GM12878 (cell line): ENCODE results near the gene PELI2. TPM values are rescaled to one million over a fixed set of nuclear protein-coding genes. Genes with fewer than 3 reads are reported as not detected.

Experiments
- ATF7 ChIP-seq: fragments of 450-650 bp; IDR thresholded peaks from 2 replicates; pipeline ENCODE4 v1.6.1; 2016; ENCODE audit warnings: low read depth, mild to moderate bottlenecking
- CBX5 ChIP-seq: sonication (generic); IDR thresholded peaks from 2 replicates; pipeline ENCODE4 v1.6.1; 2016; ENCODE audit warnings: low read depth, moderate library complexity, mild to moderate bottlenecking, inconsistent platforms
- KDM1A ChIP-seq: fragments of 200-600 bp; sonication (generic); IDR thresholded peaks from 2 replicates; pipeline ENCODE4 v1.6.1; 2016; ENCODE audit warnings: borderline replicate concordance
- KLF5 ChIP-seq: fragments of 450-650 bp; IDR thresholded peaks from 2 replicates; pipeline ENCODE4 v1.6.1; 2014; ENCODE audit warnings: mild to moderate bottlenecking; ENCODE audit not compliant: partially characterized antibody
- MEF2B ChIP-seq: fragments of 450-650 bp; IDR thresholded peaks from 2 replicates; pipeline ENCODE4 v1.6.1; 2018; ENCODE audit warnings: mild to moderate bottlenecking, moderate library complexity; ENCODE audit not compliant: partially characterized antibody, poor library complexity, severe bottlenecking
- PAX8 ChIP-seq: fragments of 450-650 bp; IDR thresholded peaks from 2 replicates; pipeline ENCODE4 v1.6.1; 2017; ENCODE audit warnings: mild to moderate bottlenecking, moderate library complexity
- RAD51 ChIP-seq: fragments of 450-650 bp; IDR thresholded peaks from 2 replicates; pipeline ENCODE4 v1.6.1; 2016; ENCODE audit warnings: moderate library complexity, mild to moderate bottlenecking, inconsistent platforms
- RFX5 ChIP-seq: IDR thresholded peaks from 2 replicates; pipeline ENCODE4 v1.6.1; 2011; ENCODE audit warnings: low read depth, low read length, improper control_type of control experiment
- polyA plus RNA-seq, 11 experiments: library from polyadenylated mRNA; depleted of rRNA in 4 of 11; unstranded in 6 of 11; stranded (reverse) in 5 of 11; fragments of >200 nt; fragmentation: Nextera tagmentation in 4 of 11; fragmentation: Illumina TruSeq in 1 of 11; extraction: Ambion mirVana in 4 of 11; extraction: Trizol in 1 of 11; gene quantifications; 1 replicate in 1 of 11; 2 replicates in 10 of 11; pipeline versions ENCODE4 v1.2.1 to v1.2.3, GENCODE V29; 2011 to 2016; ENCODE audit warnings: inconsistent platforms in 2 of 11, missing spikeins in 2 of 11, low read depth in 1 of 11
- total RNA-seq, 4 experiments: library from RNA; depleted of rRNA in 3 of 4; stranded (reverse); fragments of >200 nt in 3 of 4; fragmentation: Illumina TruSeq in 1 of 4; extraction: Trizol in 1 of 4; gene quantifications; 2 replicates each; pipeline versions ENCODE4 v1.2.1 to v1.2.3, GENCODE V29; 2013 to 2021
- TF ChIP-seq, protein P1 (sequence below): fragments of 450-650 bp; formaldehyde crosslinking; IDR thresholded peaks from 2 replicates; pipeline ENCODE4 v1.4.0; 2022; ENCODE audit warnings: mild to moderate bottlenecking, moderate library complexity
- TF ChIP-seq, protein P2 (sequence below): fragments of 450-650 bp; IDR thresholded peaks from 2 replicates; pipeline ENCODE4 v1.6.1; 2014; ENCODE audit warnings: mild to moderate bottlenecking
- TF ChIP-seq, protein P3 (sequence below): fragments of 450-650 bp; IDR thresholded peaks from 2 replicates; pipeline ENCODE4 v1.6.1; 2017; ENCODE audit warnings: antibody characterized with exemption, mild to moderate bottlenecking, moderate library complexity

Gene PELI2
- total and polyA plus RNA-seq, 10 of the 15 experiments (the other 5 are each of a cell fraction or from before 2014, with no cell fraction given): under 0.01 to 0.10 (median 0.01) TPM; not detected in 3

DNA sequence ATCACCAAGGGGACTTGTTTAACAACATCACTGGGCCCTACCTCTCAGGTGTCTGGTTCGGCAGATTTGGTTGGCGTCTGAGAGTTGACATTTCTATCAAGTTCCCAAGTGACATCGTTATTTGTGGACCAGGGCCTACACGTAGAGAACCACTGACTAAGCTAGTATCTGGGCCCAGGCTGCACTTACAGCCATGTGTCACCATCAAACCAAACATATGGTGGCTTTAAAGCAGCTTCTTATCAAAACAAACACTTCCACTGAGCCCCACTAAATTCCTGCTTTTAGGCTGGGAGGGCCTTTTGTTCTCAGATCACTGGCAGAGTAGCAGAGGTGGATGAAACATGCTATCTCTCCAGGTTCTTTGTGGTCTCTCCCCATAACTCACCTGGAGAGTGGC, 220.5 kb downstream of the PELI2 start (continued):
- TF ChIP-seq, protein P1, sequence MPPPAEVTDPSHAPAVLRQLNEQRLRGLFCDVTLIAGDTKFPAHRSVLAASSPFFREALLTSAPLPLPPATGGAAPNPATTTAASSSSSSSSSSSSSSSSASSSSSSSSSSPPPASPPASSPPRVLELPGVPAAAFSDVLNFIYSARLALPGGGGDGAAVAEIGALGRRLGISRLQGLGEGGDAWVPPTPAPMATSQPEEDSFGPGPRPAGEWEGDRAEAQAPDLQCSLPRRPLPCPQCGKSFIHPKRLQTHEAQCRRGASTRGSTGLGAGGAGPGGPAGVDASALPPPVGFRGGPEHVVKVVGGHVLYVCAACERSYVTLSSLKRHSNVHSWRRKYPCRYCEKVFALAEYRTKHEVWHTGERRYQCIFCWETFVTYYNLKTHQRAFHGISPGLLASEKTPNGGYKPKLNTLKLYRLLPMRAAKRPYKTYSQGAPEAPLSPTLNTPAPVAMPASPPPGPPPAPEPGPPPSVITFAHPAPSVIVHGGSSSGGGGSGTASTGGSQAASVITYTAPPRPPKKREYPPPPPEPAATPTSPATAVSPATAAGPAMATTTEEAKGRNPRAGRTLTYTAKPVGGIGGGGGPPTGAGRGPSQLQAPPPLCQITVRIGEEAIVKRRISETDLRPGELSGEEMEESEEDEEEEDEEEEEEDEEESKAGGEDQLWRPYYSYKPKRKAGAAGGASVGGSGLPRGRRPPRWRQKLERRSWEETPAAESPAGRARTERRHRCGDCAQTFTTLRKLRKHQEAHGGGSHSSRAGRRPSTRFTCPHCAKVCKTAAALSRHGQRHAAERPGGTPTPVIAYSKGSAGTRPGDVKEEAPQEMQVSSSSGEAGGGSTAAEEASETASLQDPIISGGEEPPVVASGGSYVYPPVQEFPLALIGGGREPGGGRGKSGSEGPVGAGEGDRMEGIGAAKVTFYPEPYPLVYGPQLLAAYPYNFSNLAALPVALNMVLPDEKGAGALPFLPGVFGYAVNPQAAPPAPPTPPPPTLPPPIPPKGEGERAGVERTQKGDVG: no peak
- TF ChIP-seq, protein P2, sequence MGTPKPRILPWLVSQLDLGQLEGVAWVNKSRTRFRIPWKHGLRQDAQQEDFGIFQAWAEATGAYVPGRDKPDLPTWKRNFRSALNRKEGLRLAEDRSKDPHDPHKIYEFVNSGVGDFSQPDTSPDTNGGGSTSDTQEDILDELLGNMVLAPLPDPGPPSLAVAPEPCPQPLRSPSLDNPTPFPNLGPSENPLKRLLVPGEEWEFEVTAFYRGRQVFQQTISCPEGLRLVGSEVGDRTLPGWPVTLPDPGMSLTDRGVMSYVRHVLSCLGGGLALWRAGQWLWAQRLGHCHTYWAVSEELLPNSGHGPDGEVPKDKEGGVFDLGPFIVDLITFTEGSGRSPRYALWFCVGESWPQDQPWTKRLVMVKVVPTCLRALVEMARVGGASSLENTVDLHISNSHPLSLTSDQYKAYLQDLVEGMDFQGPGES: no peak
- TF ChIP-seq RAD51 (no peak), RFX5 (no peak), PAX8 (no peak), KLF5 (no peak), CBX5 (no peak), MEF2B (no peak), KDM1A (no peak), ATF7 (no peak)
- TF ChIP-seq, protein P3, sequence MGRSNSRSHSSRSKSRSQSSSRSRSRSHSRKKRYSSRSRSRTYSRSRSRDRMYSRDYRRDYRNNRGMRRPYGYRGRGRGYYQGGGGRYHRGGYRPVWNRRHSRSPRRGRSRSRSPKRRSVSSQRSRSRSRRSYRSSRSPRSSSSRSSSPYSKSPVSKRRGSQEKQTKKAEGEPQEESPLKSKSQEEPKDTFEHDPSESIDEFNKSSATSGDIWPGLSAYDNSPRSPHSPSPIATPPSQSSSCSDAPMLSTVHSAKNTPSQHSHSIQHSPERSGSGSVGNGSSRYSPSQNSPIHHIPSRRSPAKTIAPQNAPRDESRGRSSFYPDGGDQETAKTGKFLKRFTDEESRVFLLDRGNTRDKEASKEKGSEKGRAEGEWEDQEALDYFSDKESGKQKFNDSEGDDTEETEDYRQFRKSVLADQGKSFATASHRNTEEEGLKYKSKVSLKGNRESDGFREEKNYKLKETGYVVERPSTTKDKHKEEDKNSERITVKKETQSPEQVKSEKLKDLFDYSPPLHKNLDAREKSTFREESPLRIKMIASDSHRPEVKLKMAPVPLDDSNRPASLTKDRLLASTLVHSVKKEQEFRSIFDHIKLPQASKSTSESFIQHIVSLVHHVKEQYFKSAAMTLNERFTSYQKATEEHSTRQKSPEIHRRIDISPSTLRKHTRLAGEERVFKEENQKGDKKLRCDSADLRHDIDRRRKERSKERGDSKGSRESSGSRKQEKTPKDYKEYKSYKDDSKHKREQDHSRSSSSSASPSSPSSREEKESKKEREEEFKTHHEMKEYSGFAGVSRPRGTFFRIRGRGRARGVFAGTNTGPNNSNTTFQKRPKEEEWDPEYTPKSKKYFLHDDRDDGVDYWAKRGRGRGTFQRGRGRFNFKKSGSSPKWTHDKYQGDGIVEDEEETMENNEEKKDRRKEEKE: no peak
- TF ChIP-seq, all 136 proteins: peak for 0
